Esophagus (tissue), 2 donors: Measurements from ENCODE around the gene ADAM10. TPM values are rescaled to one million over a fixed set of nuclear protein-coding genes. Genes with fewer than 3 reads are reported as not detected.
"Not testable (repeated sequence)": the region's sequence is repeated elsewhere in the genome, so short reads cannot be mapped to it uniquely, and the experiment has no call there.

Experiments used
- H3K27ac ChIP-seq, 2 donors: one replicate each; pipeline ENCODE4 v1.5.1; 2013; ENCODE audit warnings: low read depth in 2 of 2, mild to moderate bottlenecking in 2 of 2, inconsistent platforms in 1 of 2, low read length in 1 of 2, moderate library complexity in 1 of 2
- H3K27me3 ChIP-seq, 2 donors: one replicate each; pipeline ENCODE4 v1.6.1; 2013; ENCODE audit warnings: low read length in 2 of 2, control low read depth in 1 of 2, mild to moderate bottlenecking in 1 of 2; ENCODE audit not compliant: insufficient read depth in 2 of 2, control insufficient read depth in 1 of 2
- H3K36me3 ChIP-seq, 2 donors: one replicate each; pipeline ENCODE4 v1.6.1; 2013; ENCODE audit warnings: low read length in 1 of 2; ENCODE audit not compliant: control insufficient read depth in 2 of 2, insufficient read depth in 2 of 2
- H3K4me1 ChIP-seq, 2 donors: one replicate each; pipeline ENCODE4 v1.6.1; 2013; ENCODE audit warnings: low read length in 1 of 2; ENCODE audit not compliant: control insufficient read depth in 2 of 2, insufficient read depth in 2 of 2
- H3K4me3 ChIP-seq, 2 donors: one replicate each; pipeline ENCODE4 v1.5.1; 2013; ENCODE audit warnings: low read length in 2 of 2, mild to moderate bottlenecking in 2 of 2, low read depth in 1 of 2, moderate library complexity in 1 of 2
- H3K9me3 ChIP-seq, 2 donors: one replicate each; pipeline ENCODE4 v1.6.1; 2013; ENCODE audit warnings: mild to moderate bottlenecking in 2 of 2, low read depth in 1 of 2, low read length in 1 of 2, moderate library complexity in 1 of 2; ENCODE audit not compliant: control insufficient read depth in 2 of 2, insufficient read depth in 1 of 2
- WGBS, 2 donors: extraction: QIAGEN DNeasy Blood & Tissue Kit; methylation state at CpG; one replicate each; pipeline ENCODE4 v1.1.7; 2013; 5-methylcytosine and 5-hydroxymethylcytosine counted together
- polyA plus RNA-seq, 2 donors: library from polyadenylated mRNA; stranded (reverse); fragments of 200-250 nt; gene quantifications; one replicate each; pipeline ENCODE4 v1.2.3, GENCODE V29; 2013
- donor health status: healthy with polysubstance abuse.
- donor health status: Bipolar disorder and iron deficiency.

The ADAM10 gene
- polyA plus RNA-seq, 2 donors, result 9.7 to 16.0 TPM

DNA sequence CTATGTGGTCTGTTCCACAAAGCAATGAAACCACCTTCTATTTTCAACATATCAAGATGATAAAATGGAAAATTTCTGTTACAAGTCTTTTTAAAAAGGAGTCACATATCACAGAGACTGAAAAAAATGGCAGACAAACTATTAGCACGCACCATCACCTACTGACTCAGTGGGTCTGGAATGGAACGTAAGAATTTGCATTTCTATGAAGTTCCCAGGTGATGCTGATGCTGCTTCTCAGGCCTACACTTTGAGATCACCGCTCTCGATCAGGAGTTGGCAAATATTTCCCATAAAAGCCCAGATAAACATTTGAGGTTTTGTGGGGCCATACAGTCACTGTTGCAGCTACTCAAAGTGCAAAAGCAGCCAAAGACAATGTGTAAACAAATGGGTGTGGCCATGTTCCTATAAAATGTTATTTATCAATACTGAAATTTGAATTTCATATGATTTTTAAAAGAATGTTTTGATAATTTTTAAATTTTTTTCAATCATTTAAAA, 142.9 kb downstream of the ADAM10 start:
- Histone ChIP-seq H3K27me3 (no peaks in the 10 kb centered on the region), H3K27ac (no peak overlapping the region), H3K4me1 (no peaks in the 10 kb centered on the region), H3K9me3 (no peaks in the 10 kb centered on the region), H3K4me3 (no peak overlapping the region), H3K36me3 (peaks cover 0 to 2% of the 10 kb centered on the region in 2 donors)
- 97% methylated on average over 4 of the region's 4 CpGs for WGBS, 2 donors

DNA sequence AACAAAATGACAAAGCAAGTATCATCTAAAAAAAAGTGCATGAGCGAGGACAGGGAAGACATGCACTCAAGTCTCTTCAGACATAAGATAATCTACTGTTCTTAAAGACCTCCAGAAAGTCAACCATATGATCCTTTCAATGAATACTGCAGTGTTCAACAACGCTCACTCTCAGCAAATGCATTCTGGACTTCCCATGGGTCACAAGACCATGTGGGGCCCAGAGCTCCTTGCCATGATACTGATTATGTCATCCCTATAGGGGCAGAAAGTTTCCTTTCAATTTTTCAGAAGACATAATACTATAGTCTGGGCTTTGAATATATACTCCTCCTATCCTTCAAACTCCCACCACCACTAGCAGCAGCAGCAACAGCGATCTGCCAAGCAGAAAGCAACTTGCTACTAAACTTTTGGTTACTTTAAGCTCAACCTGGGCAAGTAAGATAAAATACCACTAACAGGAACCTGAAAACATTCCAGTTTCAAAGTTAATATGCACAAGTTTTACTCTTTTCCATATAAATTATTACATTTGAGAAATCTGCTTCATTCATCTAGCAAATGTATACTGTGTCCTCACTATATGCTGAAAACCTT, 143.5 kb downstream of the ADAM10 start:
- H3K27ac ChIP-seq, result no peak overlapping the region
- no peaks in the 10 kb centered on the region for H3K9me3 ChIP-seq
- no peak overlapping the region for H3K4me3 ChIP-seq
- no peaks in the 10 kb centered on the region for H3K27me3 ChIP-seq
- no peaks in the 10 kb centered on the region for H3K4me1 ChIP-seq
- 94 to 96% methylated on average over 3 of the region's 3 CpGs for WGBS, 2 donors
- H3K36me3 ChIP-seq, result peaks cover 0 to 2% of the 10 kb centered on the region in 2 donors

DNA sequence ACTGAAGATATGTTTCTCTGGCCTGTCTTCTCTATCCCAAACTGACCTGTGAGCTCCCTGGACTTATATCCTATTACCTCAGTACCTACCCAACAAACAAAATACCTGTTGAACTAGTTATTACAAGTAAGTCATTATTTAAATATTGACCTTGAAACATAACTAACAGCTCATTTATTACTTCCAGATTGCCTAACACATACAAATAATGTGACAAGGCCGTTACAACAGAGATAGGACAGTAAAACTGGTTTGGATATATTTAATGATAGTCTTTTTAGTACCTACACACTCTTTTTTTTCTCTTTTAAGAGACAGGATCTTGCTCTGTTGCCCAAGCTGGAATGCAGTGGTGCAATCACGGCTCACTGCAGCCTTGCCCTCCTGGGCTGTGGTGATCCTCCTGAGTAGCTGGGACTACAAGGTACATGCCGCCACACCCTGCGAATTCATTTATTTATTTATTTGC, 145.0 kb downstream of the ADAM10 start:
- 72 to 79% methylated on average over 4 of the region's 4 CpGs for WGBS, 2 donors
- H3K4me1 ChIP-seq, result no peaks in the 10 kb centered on the region
- H3K27me3 ChIP-seq, result no peaks in the 10 kb centered on the region
- H3K4me3 ChIP-seq, result no peak overlapping the region
- H3K36me3 ChIP-seq, result peaks cover 0 to 2% of the 10 kb centered on the region in 2 donors
- H3K27ac ChIP-seq, result peak overlapping the region in 1 of 2 donors; percentile 74
- H3K9me3 ChIP-seq, result no peaks in the 10 kb centered on the region

DNA sequence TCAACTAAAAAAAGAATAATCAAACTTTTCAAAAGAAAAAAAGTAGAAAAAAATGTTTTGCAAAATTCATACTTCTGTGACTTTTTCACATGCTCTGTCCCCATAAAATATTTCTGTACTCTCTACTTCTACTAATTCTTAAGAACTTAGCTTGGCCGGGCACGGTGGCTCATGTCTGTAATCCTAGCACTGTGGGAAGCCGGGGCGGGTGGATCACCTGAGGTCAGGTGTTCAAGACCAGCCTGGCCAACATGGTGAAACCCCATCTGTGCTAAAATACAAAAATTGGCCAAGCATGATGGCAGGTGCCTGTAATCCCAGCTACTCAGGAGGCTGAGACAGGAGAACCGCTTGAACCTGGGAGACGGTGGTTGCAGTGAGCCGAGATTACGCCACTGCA, 145.6 kb downstream of the ADAM10 start:
- 93 to 94% methylated on average over 8 of the region's 8 CpGs for WGBS, 2 donors
- not testable (repeated sequence) for H3K9me3 ChIP-seq, H3K27me3 ChIP-seq, H3K4me1 ChIP-seq, H3K36me3 ChIP-seq, H3K4me3 ChIP-seq
- peak overlapping the region; percentile 56 to 74 for H3K27ac ChIP-seq

DNA sequence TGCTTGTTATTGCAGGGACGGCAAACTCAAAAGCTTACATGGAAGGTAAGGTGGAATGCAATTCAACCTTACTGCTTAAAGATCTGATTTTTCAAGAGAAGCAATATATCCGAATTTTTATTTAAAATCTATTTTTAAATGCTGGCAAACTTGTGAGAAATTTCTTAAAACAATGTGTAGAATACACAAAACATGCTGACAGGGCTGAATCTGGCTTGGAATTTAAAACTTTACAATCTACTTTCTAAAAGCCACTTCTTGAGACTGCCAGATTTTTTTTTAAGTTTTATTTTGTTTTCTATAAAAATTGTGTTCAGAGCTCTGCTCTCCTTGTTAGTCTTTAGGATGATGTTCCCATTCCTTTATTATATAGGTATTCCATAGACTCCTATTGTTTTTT, 146.7 kb downstream of the ADAM10 start:
- 79 to 80% methylated on average over 2 of the region's 2 CpGs for WGBS, 2 donors

DNA sequence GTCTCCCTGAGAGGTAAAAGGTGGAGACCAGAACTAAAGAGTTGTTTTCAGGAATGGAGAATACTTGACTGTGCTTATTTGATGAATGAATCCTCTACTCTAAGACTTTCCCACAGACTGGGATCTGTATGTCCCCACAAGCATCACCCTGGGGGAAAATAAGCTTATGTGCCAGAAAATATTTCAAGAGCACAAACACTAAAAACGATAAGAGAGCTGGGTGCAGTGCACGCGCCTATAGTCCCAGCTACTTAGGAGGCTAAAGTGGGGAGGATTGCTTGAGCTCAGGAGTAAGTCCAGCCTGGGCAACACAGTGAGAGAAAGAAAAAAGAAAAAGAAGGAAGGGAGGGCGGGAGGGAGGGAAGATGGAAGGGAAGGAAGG, 150.7 kb downstream of the ADAM10 start:
- Histone ChIP-seq H3K4me3 (no peak overlapping the region), H3K4me1 (no peaks in the 10 kb centered on the region), H3K9me3 (no peaks in the 10 kb centered on the region), H3K27ac (no peak overlapping the region), H3K36me3 (peaks cover 3% of the 10 kb centered on the region in 2 donors), H3K27me3 (no peaks in the 10 kb centered on the region)
- 96 to 97% methylated on average over 4 of the region's 4 CpGs for WGBS, 2 donors

More for the DNA sequence above, 146.7 kb downstream of the ADAM10 start:
- Histone ChIP-seq H3K27me3 (no peaks in the 10 kb centered on the region), H3K27ac (no peak overlapping the region), H3K36me3 (peaks cover 0 to 3% of the 10 kb centered on the region in 2 donors), H3K4me1 (no peaks in the 10 kb centered on the region), H3K4me3 (no peak overlapping the region), H3K9me3 (no peaks in the 10 kb centered on the region)

DNA sequence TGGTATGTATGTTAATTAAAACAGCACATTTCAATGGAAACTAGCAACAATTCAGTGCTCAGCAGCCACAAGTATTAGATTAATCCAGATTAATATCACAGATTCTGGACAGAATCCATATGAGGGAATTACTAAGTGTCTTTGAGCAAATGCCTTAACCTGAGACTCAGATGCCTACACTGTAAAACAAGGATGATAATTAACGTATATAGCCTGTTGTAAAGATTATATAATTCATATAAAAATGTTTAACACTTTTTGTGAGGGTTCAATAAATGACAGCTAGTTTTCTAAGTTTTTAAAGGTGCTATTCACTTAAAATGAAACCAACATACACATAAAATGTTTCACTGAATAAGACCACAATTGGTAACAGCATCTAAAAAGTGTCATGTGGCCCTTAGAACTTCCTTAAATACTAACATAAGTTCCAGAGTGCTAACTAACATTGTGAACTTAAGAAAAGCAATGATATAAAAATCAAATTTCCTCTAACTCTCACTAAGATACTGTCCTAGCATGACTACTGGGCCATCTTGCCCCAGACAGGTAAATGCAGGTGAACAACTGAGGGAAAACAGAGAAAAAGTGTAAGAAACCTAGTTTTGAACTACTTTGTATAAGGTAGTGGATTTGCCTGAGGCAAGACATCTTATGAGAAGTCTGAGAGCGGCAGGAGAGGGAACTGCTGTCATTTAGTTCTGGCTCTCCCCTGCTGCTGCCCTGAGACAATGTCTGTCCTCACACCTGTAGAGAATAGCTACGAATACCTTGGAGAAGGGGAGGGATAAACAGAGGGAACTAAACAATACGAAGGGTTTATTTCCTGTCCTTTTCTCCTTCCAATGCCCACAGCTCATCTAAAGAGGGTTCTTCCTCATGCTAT, 151.3 kb downstream of the ADAM10 start:
- H3K36me3 ChIP-seq, result peaks cover 3% of the 10 kb centered on the region in 2 donors
- 88 to 93% methylated on average over 4 of the region's 4 CpGs for WGBS, 2 donors
- no peak overlapping the region for H3K27ac ChIP-seq
- H3K4me3 ChIP-seq, result no peak overlapping the region
- no peaks in the 10 kb centered on the region for H3K27me3 ChIP-seq
- H3K4me1 ChIP-seq, result no peaks in the 10 kb centered on the region
- no peaks in the 10 kb centered on the region for H3K9me3 ChIP-seq

DNA sequence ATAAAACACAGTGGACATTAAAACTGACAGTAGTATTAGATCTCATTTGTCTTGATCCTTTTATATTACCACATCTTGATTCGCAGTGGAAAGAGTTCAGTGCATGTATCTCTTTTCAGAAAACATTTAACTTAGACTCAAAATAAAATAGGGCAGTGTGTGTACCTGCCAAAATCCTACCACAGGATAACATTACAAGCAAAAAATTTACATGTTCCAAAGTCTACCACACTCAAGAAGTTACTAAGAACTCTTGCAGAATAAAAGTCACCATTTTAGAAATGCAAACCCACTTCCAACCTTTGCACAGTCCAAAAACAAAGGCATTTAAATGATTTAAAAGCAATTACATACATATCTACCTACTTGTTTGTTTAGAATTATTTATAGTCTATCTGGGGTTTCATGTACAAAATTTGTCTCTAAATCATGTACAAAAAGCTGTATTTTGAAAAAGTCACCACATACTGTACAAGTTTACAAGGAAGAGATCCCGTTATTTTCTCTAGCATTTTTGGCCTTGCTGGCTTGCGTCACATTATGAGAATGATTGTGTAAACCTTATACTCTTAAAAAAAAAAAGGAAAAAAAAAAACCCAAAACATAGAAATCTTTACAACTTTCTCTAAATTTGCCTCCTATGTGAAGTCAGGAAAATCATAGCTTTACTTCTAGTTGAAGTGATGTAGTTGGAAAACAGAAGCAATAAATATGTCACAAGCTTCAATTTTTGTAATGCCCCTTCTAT, 153.8 kb downstream of the ADAM10 start:
- no peak overlapping the region for H3K27ac ChIP-seq
- 88 to 95% methylated on average over 3 of the region's 3 CpGs for WGBS, 2 donors
- no peaks in the 10 kb centered on the region for H3K27me3 ChIP-seq
- H3K36me3 ChIP-seq, result peaks cover 3% of the 10 kb centered on the region in 2 donors
- no peaks in the 10 kb centered on the region for H3K9me3 ChIP-seq
- H3K4me3 ChIP-seq, result no peak overlapping the region
- no peaks in the 10 kb centered on the region for H3K4me1 ChIP-seq

DNA sequence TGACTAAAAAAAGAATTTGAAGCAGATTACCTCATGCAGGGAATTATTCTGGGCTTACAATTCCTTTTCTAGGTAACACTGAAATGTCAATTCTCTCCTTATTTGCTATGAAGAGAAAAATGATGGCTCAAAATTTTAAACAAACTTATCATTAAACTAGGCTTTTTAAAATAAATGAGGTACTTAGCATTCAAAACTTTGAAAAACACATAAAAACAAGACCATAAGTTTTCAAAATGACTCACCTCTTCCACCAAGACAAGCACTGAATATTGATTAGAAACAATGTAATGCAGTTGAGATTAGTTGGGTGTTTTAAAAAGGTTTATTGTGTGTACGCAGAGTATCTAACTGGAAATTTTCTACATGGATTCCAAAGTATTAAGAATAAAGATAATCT, 154.6 kb downstream of the ADAM10 start:
- H3K9me3 ChIP-seq, result no peaks in the 10 kb centered on the region
- no peak overlapping the region for H3K27ac ChIP-seq
- no peak overlapping the region for H3K4me3 ChIP-seq
- H3K27me3 ChIP-seq, result no peaks in the 10 kb centered on the region
- no peaks in the 10 kb centered on the region for H3K4me1 ChIP-seq
- H3K36me3 ChIP-seq, result peaks cover 3% of the 10 kb centered on the region in 2 donors
- 91 to 97% methylated on average over 1 of the region's 1 CpG for WGBS, 2 donors
